HG03520 (cell line): ENCODE data around the gene CDH4.

Experiments used
- ATAC-seq: cut with Tn5 transposase; IDR thresholded peaks from one replicate; pipeline ENCODE4 v1.9.1; 2021; ENCODE audit warnings: mild to moderate bottlenecking, moderate library complexity; ENCODE audit not compliant: unreplicated experiment

CDH4 gene

GRCh38 chr20:61508301-61509096 lies 256.4 kb downstream of the CDH4 start:
- no peak for ATAC-seq

- no peak for ATAC-seq
Measured at GRCh38 chr20:61510778-61511330, 258.8 kb downstream of the CDH4 start.

- ATAC-seq = no peak
Measured at GRCh38 chr20:61512475-61512874, 260.4 kb downstream of the CDH4 start.

GRCh38 chr20:61513124-61514017 lies 261.3 kb downstream of the CDH4 start:
- no peak for ATAC-seq

- no peak for ATAC-seq
Measured at GRCh38 chr20:61514018-61514365, 261.9 kb downstream of the CDH4 start.

GRCh38 chr20:61514396-61514795 lies 262.3 kb downstream of the CDH4 start:
- no peak for ATAC-seq

GRCh38 chr20:61514805-61515505 lies 262.9 kb downstream of the CDH4 start:
- no peak for ATAC-seq

GRCh38 chr20:61515922-61516321 lies 263.9 kb downstream of the CDH4 start:
- ATAC-seq = no peak

- no peak for ATAC-seq
Measured at GRCh38 chr20:61516346-61517208, 264.5 kb downstream of the CDH4 start.

- no peak for ATAC-seq
Measured at GRCh38 chr20:61517419-61517818, 265.4 kb downstream of the CDH4 start.

GRCh38 chr20:61518424-61518951 lies 266.4 kb downstream of the CDH4 start:
- ATAC-seq = no peak

GRCh38 chr20:61519488-61519887 lies 267.4 kb downstream of the CDH4 start:
- no peak for ATAC-seq

GRCh38 chr20:61520076-61520892 lies 268.2 kb downstream of the CDH4 start:
- no peak for ATAC-seq

GRCh38 chr20:61520893-61521460 lies 268.9 kb downstream of the CDH4 start:
- no peak for ATAC-seq

GRCh38 chr20:61521687-61522420 lies 269.8 kb downstream of the CDH4 start:
- ATAC-seq = no peak

- ATAC-seq = no peak
Measured at GRCh38 chr20:61522498-61523090, 270.5 kb downstream of the CDH4 start.

GRCh38 chr20:61523145-61523544 lies 271.1 kb downstream of the CDH4 start:
- ATAC-seq = no peak
